Fibroblast of lung (primary cell): ENCODE data around the gene DEDD2. TPM values are rescaled to one million over a fixed set of nuclear protein-coding genes. Genes with fewer than 3 reads are reported as not detected.

Experiments
- DNase-seq, 2 donors: peaks; one replicate each; pipeline versions ENCODE4 v3.0.0 to v3.0.0-alpha.2; 2010; ENCODE audit warnings: low read depth in 2 of 2
- H2AFZ ChIP-seq: 2 replicates; pipeline ENCODE4 v1.5.1; 2012; ENCODE audit warnings: low read length, control low read depth, inconsistent platforms
- H3K27ac ChIP-seq: 2 replicates; pipeline ENCODE4 v1.5.1; 2011; ENCODE audit warnings: low read length, control low read depth; ENCODE audit not compliant: insufficient read depth
- H3K27me3 ChIP-seq: 2 replicates; pipeline ENCODE4 v1.5.1; 2011; ENCODE audit warnings: mild to moderate bottlenecking, low read length; ENCODE audit not compliant: control insufficient read depth, insufficient read depth
- H3K36me3 ChIP-seq: 2 replicates; pipeline ENCODE4 v1.5.1; 2011; ENCODE audit warnings: low read length; ENCODE audit not compliant: control insufficient read depth, insufficient read depth
- H3K4me1 ChIP-seq: 2 replicates; pipeline ENCODE4 v1.5.1; 2011; ENCODE audit warnings: low read length; ENCODE audit not compliant: control insufficient read depth, insufficient read depth; ENCODE audit errors: extremely low read depth
- H3K4me2 ChIP-seq: 2 replicates; pipeline ENCODE4 v1.5.1; 2011; ENCODE audit warnings: low read length, control low read depth; ENCODE audit not compliant: insufficient read depth; ENCODE audit errors: extremely low read depth
- H3K4me3 ChIP-seq, 4 experiments: fragments of 200-600 bp in 1 of 4; sonication (generic) in 1 of 4; replicated peaks in 1 of 4; 2 replicates each; pipeline ENCODE4 v1.5.1; 2011 to 2016; ENCODE audit warnings: low read length in 4 of 4, low read depth in 3 of 4, mild to moderate bottlenecking in 3 of 4, control low read depth in 2 of 4, inconsistent platforms in 1 of 4, mixed read lengths in 1 of 4; ENCODE audit not compliant: insufficient read depth in 1 of 4; ENCODE audit errors: control extremely low read depth in 1 of 4
- H3K79me2 ChIP-seq: 2 replicates; pipeline ENCODE4 v1.5.1; 2012; ENCODE audit warnings: mild to moderate bottlenecking, low read length, inconsistent platforms; ENCODE audit not compliant: control insufficient read depth, insufficient read depth
- H3K9ac ChIP-seq: 2 replicates; pipeline ENCODE4 v1.5.1; 2011; ENCODE audit warnings: mild to moderate bottlenecking, low read length, control low read depth; ENCODE audit not compliant: insufficient read depth
- H3K9me3 ChIP-seq: 2 replicates; pipeline ENCODE4 v1.5.1; 2012; ENCODE audit warnings: low read depth, low read length; ENCODE audit not compliant: control insufficient read depth, insufficient read depth
- H4K20me1 ChIP-seq: 2 replicates; pipeline ENCODE4 v1.5.1; 2011; ENCODE audit warnings: low read length; ENCODE audit not compliant: control insufficient read depth, insufficient read depth; ENCODE audit errors: extremely low read depth
- CTCF ChIP-seq, 2 donors: IDR thresholded peaks in 1 of 2; conservative IDR thresholded peaks in 1 of 2; 1 replicate in 1 of 2; 2 replicates in 1 of 2; pipeline ENCODE4 v1.5.1; 2011 to 2012; ENCODE audit warnings: low read length in 2 of 2, control low read depth in 1 of 2, inconsistent platforms in 1 of 2, low read depth in 1 of 2, mild to moderate bottlenecking in 1 of 2
- EZH2 ChIP-seq: IDR thresholded peaks from 2 replicates; pipeline ENCODE4 v1.5.1; 2012; ENCODE audit warnings: low read length, control low read depth, mild to moderate bottlenecking; ENCODE audit errors: missing control alignments
- polyA plus RNA-seq, 2 donors: library from polyadenylated mRNA; depleted of rRNA in 1 of 2; stranded (reverse) in 1 of 2; unstranded in 1 of 2; fragments of >200 nt; gene quantifications; 2 replicates each; pipeline ENCODE4 v1.2.1, GENCODE V29; 2011 to 2012; ENCODE audit warnings: missing spikeins in 1 of 2
- total RNA-seq: library from RNA; depleted of rRNA; stranded (reverse); fragments of >200 nt; gene quantifications from 2 replicates; pipeline ENCODE4 v1.2.1, GENCODE V29; 2014

DEDD2 gene
- total and polyA plus RNA-seq, 2 donors (not counting 1 experiment from before 2014, with no cell fraction given): 10.0 to 17.8 TPM

GRCh38 chr19:42246143-42246921 is 28.9 kb upstream of the DEDD2 start:
- H3K27me3 ChIP-seq: no peaks in the 10 kb centered on the region
- H3K9me3 ChIP-seq: no peaks in the 10 kb centered on the region
- peaks cover 24% of the 10 kb centered on the region for H3K4me1 ChIP-seq
- H3K9ac ChIP-seq: peak overlapping the region; percentile 4
- peaks cover 15% of the 10 kb centered on the region for H3K36me3 ChIP-seq
- peak overlapping the region; percentile 36 for H3K27ac ChIP-seq
- H4K20me1 ChIP-seq: no peaks in the 10 kb centered on the region
- H3K4me3 ChIP-seq: no peak overlapping the region
- no peak overlapping the region for H3K4me2 ChIP-seq
- H2AFZ ChIP-seq: no peak overlapping the region
- H3K79me2 ChIP-seq: peaks cover 35% of the 10 kb centered on the region
- peak; percentile 81 for DNase-seq
- TF ChIP-seq CTCF (conservative IDR thresholded peaks at IDR 0.05 in 1 of 2, IDR thresholded peaks at IDR 0.05 in 1 of 2; ENCODE audit: low read depth in 1 of 2, low read length in 2 of 2) (peak; percentile 69 to 74), EZH2 (no peak)

GRCh38 chr19:42245231-42245630 is 27.8 kb upstream of the DEDD2 start:
- peak overlapping the region; percentile 56 for H3K27ac ChIP-seq
- H3K36me3 ChIP-seq: peaks cover 14% of the 10 kb centered on the region
- H3K9me3 ChIP-seq: no peaks in the 10 kb centered on the region
- no peaks in the 10 kb centered on the region for H4K20me1 ChIP-seq
- TF ChIP-seq CTCF (conservative IDR thresholded peaks at IDR 0.05 in 1 of 2, IDR thresholded peaks at IDR 0.05 in 1 of 2; ENCODE audit: low read depth in 1 of 2, low read length in 2 of 2) (no peak), EZH2 (no peak)
- DNase-seq: no peak
- peaks cover 35% of the 10 kb centered on the region for H3K79me2 ChIP-seq
- no peak overlapping the region for H2AFZ ChIP-seq
- no peaks in the 10 kb centered on the region for H3K27me3 ChIP-seq
- H3K9ac ChIP-seq: no peak overlapping the region
- peaks cover 15% of the 10 kb centered on the region for H3K4me1 ChIP-seq
- H3K4me2 ChIP-seq: peak overlapping the region; percentile 21
- peak overlapping the region in 1 of 4 experiments; percentile 68 for H3K4me3 ChIP-seq

- H3K4me1 ChIP-seq: peaks cover 13% of the 10 kb centered on the region
- peak; percentile 92 for DNase-seq
- TF ChIP-seq CTCF (conservative IDR thresholded peaks at IDR 0.05 in 1 of 2, IDR thresholded peaks at IDR 0.05 in 1 of 2; ENCODE audit: low read depth in 1 of 2, low read length in 2 of 2) (peak; percentile 53 to 62), EZH2 (no peak)
- H3K27me3 ChIP-seq: no peaks in the 10 kb centered on the region
- peaks cover 9% of the 10 kb centered on the region for H3K36me3 ChIP-seq
- H3K4me2 ChIP-seq: peak overlapping the region; percentile 74
- peaks cover 35% of the 10 kb centered on the region for H3K79me2 ChIP-seq
- H4K20me1 ChIP-seq: no peaks in the 10 kb centered on the region
- peak overlapping the region; percentile 30 for H2AFZ ChIP-seq
- H3K27ac ChIP-seq: peak overlapping the region; percentile 64
- H3K9me3 ChIP-seq: no peaks in the 10 kb centered on the region
- H3K9ac ChIP-seq: peak overlapping the region; percentile 38
- peak overlapping the region; percentile 27 to 91 (median 64) for H3K4me3 ChIP-seq
Observed at GRCh38 chr19:42244347-42245220, 27.1 kb upstream of the DEDD2 start.
